Trophoblast cell (in vitro differentiated cells and primary cell): ENCODE data around the gene GJD3.

Experiments used
- DNase-seq, 2 donors: peaks; one replicate each; pipeline ENCODE4 v3.0.0-alpha.2; 2016
- H2AFZ ChIP-seq: 2 replicates; pipeline ENCODE4 v1.6.1; 2013; ENCODE audit warnings: low read length, moderate library complexity, mild to moderate bottlenecking; ENCODE audit not compliant: insufficient read depth, poor library complexity
- H2AK5ac ChIP-seq: 2 replicates; pipeline ENCODE4 v1.6.1; 2013; ENCODE audit warnings: mild to moderate bottlenecking, low read length
- H2BK120ac ChIP-seq: 2 replicates; pipeline ENCODE4 v1.6.1; 2013; ENCODE audit warnings: low read length, mild to moderate bottlenecking, moderate library complexity; ENCODE audit not compliant: insufficient read depth, poor library complexity
- H2BK12ac ChIP-seq: 2 replicates; pipeline ENCODE4 v1.6.1; 2013; ENCODE audit warnings: mild to moderate bottlenecking, low read length, moderate library complexity
- H2BK5ac ChIP-seq: 2 replicates; pipeline ENCODE4 v1.6.1; 2013; ENCODE audit warnings: low read length, low read depth, moderate library complexity, mild to moderate bottlenecking; ENCODE audit not compliant: poor library complexity
- H3K14ac ChIP-seq: 2 replicates; pipeline ENCODE4 v1.6.1; 2013; ENCODE audit warnings: mild to moderate bottlenecking, low read length
- H3K18ac ChIP-seq: 2 replicates; pipeline ENCODE4 v1.6.1; 2013; ENCODE audit warnings: mild to moderate bottlenecking, low read length
- H3K23ac ChIP-seq: 2 replicates; pipeline ENCODE4 v1.6.1; 2013; ENCODE audit warnings: low read length
- H3K27ac ChIP-seq: 2 replicates; pipeline ENCODE4 v1.5.1; 2013; ENCODE audit warnings: low read depth, mild to moderate bottlenecking, inconsistent platforms, low read length, moderate library complexity
- H3K27me3 ChIP-seq: 2 replicates; pipeline ENCODE4 v1.6.1; 2013; ENCODE audit warnings: inconsistent platforms, mild to moderate bottlenecking, low read length, moderate library complexity; ENCODE audit not compliant: insufficient read depth
- H3K36me3 ChIP-seq, 2 experiments: 1 replicate in 1 of 2; 2 replicates in 1 of 2; pipeline ENCODE4 v1.6.1; 2013; ENCODE audit warnings: low read length in 2 of 2, mild to moderate bottlenecking in 2 of 2, moderate library complexity in 1 of 2; ENCODE audit not compliant: insufficient read depth in 2 of 2, control insufficient read depth in 1 of 2
- H3K4ac ChIP-seq: 2 replicates; pipeline ENCODE4 v1.6.1; 2013; ENCODE audit warnings: low read depth, mild to moderate bottlenecking, low read length, moderate library complexity
- H3K4me1 ChIP-seq, 2 experiments: 1 replicate in 1 of 2; 2 replicates in 1 of 2; pipeline ENCODE4 v1.6.1; 2013; ENCODE audit warnings: low read length in 2 of 2, mild to moderate bottlenecking in 2 of 2, moderate library complexity in 1 of 2; ENCODE audit not compliant: insufficient read depth in 2 of 2, control insufficient read depth in 1 of 2
- H3K4me2 ChIP-seq: 2 replicates; pipeline ENCODE4 v1.6.1; 2013; ENCODE audit warnings: inconsistent platforms, mild to moderate bottlenecking, low read length, moderate library complexity
- H3K4me3 ChIP-seq: 2 replicates; pipeline ENCODE4 v1.5.1; 2013; ENCODE audit warnings: mild to moderate bottlenecking, low read depth, low read length, inconsistent platforms
- H3K79me1 ChIP-seq: one replicate; pipeline ENCODE4 v1.6.1; 2013; ENCODE audit warnings: low read length
- H3K79me2 ChIP-seq: 2 replicates; pipeline ENCODE4 v1.6.1; 2013; ENCODE audit warnings: low read length, mild to moderate bottlenecking; ENCODE audit not compliant: control insufficient read depth, insufficient read depth, poor library complexity
- H3K9ac ChIP-seq: 2 replicates; pipeline ENCODE4 v1.6.1; 2013; ENCODE audit warnings: mild to moderate bottlenecking, low read length
- H3K9me3 ChIP-seq: 2 replicates; pipeline ENCODE4 v1.6.1; 2013; ENCODE audit warnings: low read depth, mild to moderate bottlenecking, control low read depth, inconsistent platforms, low read length; ENCODE audit not compliant: insufficient read depth
- H4K12ac ChIP-seq: 2 replicates; pipeline ENCODE4 v1.6.1; 2013; ENCODE audit warnings: low read depth, mild to moderate bottlenecking, low read length, moderate library complexity
- H4K8ac ChIP-seq: 2 replicates; pipeline ENCODE4 v1.6.1; 2013; ENCODE audit warnings: low read depth, mild to moderate bottlenecking, low read length, moderate library complexity
- H4K91ac ChIP-seq: one replicate; pipeline ENCODE4 v1.6.1; 2013; ENCODE audit warnings: low read depth, mild to moderate bottlenecking, low read length, moderate library complexity
- WGBS: extraction: QIAGEN DNeasy Blood & Tissue Kit; methylation state at CpG from one replicate; pipeline ENCODE4 v1.1.7; 2013; ENCODE audit warnings: missing lambda C conversion rate; ENCODE audit not compliant: insufficient read length, insufficient coverage; ENCODE audit errors: extremely low coverage; 5-methylcytosine and 5-hydroxymethylcytosine counted together

The GJD3 gene

DNA sequence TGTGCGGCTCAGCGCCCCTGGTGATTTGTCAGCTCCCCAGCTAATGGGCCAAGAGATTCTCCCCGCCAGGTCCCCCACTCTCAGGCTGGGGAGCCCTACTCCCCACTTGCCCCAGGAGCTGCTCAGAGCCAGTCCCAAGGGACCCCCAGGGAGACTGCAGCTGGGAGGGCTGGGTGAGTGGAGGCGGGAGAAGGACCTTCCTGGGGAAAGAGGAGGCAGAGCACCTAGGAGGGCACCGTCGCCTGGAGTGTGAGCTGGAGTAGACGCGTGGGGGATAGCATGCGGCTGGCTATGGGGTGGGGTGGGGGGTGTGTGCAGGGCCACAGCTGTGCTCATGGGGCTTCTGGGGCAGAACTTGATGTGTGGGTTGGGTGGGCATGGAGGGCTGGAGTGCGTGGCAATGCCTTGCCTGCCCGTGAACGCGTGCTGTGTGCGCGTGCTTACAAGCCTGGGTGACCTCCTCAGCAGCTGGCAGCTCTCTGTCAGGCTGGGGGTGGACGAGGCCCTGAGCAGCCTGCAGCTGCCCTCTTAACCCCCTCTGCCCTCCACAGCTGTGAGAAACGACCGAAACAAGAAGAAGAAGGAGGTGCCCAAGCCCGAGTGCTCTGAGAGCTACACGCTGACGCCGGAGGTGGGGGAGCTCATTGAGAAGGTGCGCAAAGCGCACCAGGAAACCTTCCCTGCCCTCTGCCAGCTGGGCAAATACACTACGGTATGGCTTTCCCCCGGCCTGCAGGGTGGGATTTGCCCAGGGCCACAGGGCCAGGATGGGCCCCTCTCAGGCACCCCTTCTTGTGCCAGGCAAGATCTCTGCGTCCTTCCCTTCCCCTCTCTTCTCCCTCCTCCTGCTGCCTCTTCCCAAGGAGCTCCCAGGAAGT, 12.9 kb downstream of the GJD3 start:
- Histone ChIP-seq H2BK5ac (no peak overlapping the region), H3K4me2 (no peak overlapping the region), H4K91ac (no peak overlapping the region), H3K27ac (no peak overlapping the region), H4K12ac (no peak overlapping the region), H3K18ac (peak overlapping the region; percentile 16), H3K36me3 (peaks cover 54 to 57% of the 10 kb centered on the region in 2 experiments), H3K4me1 (peaks cover 10 to 21% of the 10 kb centered on the region in 2 experiments), H2AK5ac (no peak overlapping the region), H3K79me1 (no peaks in the 10 kb centered on the region), H3K23ac (no peak overlapping the region), H3K4me3 (no peak overlapping the region), H2BK120ac (no peak overlapping the region), H3K9me3 (no peaks in the 10 kb centered on the region), H3K27me3 (no peaks in the 10 kb centered on the region), H2AFZ (no peak overlapping the region), H2BK12ac (no peak overlapping the region), H3K79me2 (no peaks in the 10 kb centered on the region), H3K14ac (no peak overlapping the region), H4K8ac (no peak overlapping the region), H3K4ac (no peak overlapping the region), H3K9ac (no peak overlapping the region)
- WGBS, result no CpG with 5 or more reads among the region's 27 CpGs
- no peak for DNase-seq

DNA sequence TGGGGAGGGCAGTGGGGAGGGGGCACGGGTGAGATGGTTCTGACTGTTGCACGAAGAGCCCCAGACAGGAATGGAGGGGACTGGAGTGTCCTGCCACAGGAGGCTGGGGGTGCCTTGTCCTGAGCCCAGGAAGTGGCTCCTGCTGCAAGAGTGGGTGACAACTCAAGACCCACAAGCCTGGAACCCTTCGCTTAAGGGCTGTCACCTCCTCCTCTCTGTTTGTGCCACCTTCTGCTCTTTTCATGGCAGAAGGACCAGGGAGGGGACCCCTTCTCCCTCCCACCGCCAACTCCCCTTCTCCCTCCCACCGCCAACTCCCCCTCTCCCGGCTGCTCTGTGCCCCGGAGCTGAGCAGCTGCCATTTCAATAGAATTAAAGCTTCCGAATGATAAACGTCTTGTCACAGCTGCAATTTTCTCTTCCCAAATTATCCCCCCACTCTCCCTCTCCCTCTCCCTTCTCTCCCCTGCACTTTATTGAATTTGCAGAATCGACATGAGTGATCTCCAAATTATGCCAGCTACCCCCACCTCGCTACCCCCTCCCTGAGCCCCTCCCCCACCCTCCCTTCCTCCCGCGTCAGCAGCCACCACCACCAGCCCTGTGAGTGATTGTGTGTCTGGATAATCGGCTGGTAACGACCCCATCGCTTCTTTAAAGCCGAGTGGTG, 13.7 kb downstream of the GJD3 start:
- no peak overlapping the region for H4K12ac ChIP-seq
- no peak overlapping the region for H3K27ac ChIP-seq
- H2BK5ac ChIP-seq, result no peak overlapping the region
- H3K4me1 ChIP-seq, result peaks cover 13 to 27% of the 10 kb centered on the region in 2 experiments
- H3K4me3 ChIP-seq, result no peak overlapping the region
- no peak overlapping the region for H4K8ac ChIP-seq
- WGBS, result no CpG with 5 or more reads among the region's 17 CpGs
- no peak overlapping the region for H3K14ac ChIP-seq
- H2AK5ac ChIP-seq, result no peak overlapping the region
- peaks cover 49 to 52% of the 10 kb centered on the region in 2 experiments for H3K36me3 ChIP-seq
- no peak overlapping the region for H2BK12ac ChIP-seq
- no peak overlapping the region for H3K4ac ChIP-seq
- no peak for DNase-seq
- H4K91ac ChIP-seq, result no peak overlapping the region
- H3K18ac ChIP-seq, result no peak overlapping the region
- H3K23ac ChIP-seq, result no peak overlapping the region
- no peak overlapping the region for H3K4me2 ChIP-seq
- H3K27me3 ChIP-seq, result no peaks in the 10 kb centered on the region
- H3K79me2 ChIP-seq, result no peaks in the 10 kb centered on the region
- no peaks in the 10 kb centered on the region for H3K79me1 ChIP-seq
- H2BK120ac ChIP-seq, result no peak overlapping the region
- no peak overlapping the region for H3K9ac ChIP-seq
- H3K9me3 ChIP-seq, result no peaks in the 10 kb centered on the region
- no peak overlapping the region for H2AFZ ChIP-seq

DNA sequence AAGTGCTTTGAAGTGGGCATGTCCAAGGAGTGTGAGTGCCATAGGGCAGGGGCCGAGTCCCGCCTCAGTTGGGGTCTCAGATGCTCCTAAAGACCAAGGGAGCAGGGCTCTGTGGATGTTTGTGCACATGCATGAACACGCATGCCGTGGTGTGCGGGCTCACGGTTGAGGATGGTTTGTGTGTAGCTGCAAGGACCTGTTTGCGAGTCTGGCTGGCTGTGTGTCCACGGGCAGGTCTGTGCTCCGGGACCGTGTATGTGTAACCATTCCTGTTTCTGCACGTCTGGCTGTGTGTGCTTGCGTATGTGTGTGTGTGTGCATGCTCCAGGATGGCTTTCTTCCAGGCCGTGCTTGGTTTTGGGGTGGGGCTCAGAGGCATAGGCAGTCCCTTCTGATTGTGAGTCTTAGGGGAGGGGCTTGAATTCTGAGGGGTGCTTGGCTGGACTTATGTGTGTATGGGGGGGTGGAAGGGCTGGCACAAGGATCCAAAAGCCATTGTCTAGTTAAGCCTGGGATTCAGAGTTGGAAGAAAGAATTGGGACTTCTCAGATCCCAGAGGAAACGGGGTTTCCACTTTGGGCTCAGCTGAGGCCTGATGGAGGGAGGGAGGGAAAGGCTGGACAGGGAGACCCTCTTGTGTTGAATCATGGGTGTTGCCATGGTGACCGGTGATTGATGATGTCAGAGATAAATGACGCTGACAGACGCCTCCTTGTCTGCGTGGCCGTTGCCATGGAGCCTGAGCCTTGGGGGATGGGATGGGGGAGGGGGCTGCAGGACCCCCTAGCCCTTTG, 14.4 kb downstream of the GJD3 start:
- H3K9ac ChIP-seq, result no peak overlapping the region
- H3K14ac ChIP-seq, result no peak overlapping the region
- H2BK5ac ChIP-seq, result no peak overlapping the region
- no peak overlapping the region for H3K23ac ChIP-seq
- DNase-seq, result no peak
- no peaks in the 10 kb centered on the region for H3K27me3 ChIP-seq
- H4K8ac ChIP-seq, result no peak overlapping the region
- H3K36me3 ChIP-seq, result peaks cover 43 to 44% of the 10 kb centered on the region in 2 experiments
- no peaks in the 10 kb centered on the region for H3K9me3 ChIP-seq
- no peak overlapping the region for H2BK120ac ChIP-seq
- no peak overlapping the region for H3K4me2 ChIP-seq
- no peak overlapping the region for H3K18ac ChIP-seq
- no peak overlapping the region for H2AFZ ChIP-seq
- H3K79me2 ChIP-seq, result peaks cover 2% of the 10 kb centered on the region
- WGBS, result no CpG with 5 or more reads among the region's 19 CpGs
- H3K4me3 ChIP-seq, result no peak overlapping the region
- peaks cover 16 to 31% of the 10 kb centered on the region in 2 experiments for H3K4me1 ChIP-seq
- no peak overlapping the region for H3K4ac ChIP-seq
- no peak overlapping the region for H2AK5ac ChIP-seq
- H2BK12ac ChIP-seq, result no peak overlapping the region
- H3K79me1 ChIP-seq, result peaks cover 5% of the 10 kb centered on the region
- no peak overlapping the region for H4K91ac ChIP-seq
- H4K12ac ChIP-seq, result no peak overlapping the region
- H3K27ac ChIP-seq, result no peak overlapping the region

DNA sequence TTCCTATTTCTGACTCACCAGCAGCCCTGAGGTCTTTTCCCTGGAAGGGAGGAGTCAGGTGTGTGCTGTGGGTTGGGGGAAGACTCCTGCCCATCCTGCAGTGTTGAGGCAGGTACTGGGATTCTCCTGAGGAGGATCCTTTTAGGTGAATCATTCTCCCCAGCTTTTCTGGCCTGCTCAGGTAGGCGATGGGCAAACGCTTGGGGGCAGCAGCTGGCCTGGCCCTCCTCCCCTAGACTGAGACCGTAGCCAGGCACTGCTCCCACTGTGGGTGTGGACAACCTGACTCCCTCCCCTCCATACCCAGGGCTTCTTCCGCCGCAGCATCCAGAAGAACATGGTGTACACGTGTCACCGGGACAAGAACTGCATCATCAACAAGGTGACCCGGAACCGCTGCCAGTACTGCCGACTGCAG, 15.1 kb downstream of the GJD3 start:
- Histone ChIP-seq H3K9me3 (no peaks in the 10 kb centered on the region), H3K9ac (no peak overlapping the region), H4K91ac (no peak overlapping the region), H2BK120ac (no peak overlapping the region), H3K18ac (no peak overlapping the region), H3K27ac (no peak overlapping the region), H3K23ac (no peak overlapping the region), H2AFZ (no peak overlapping the region), H3K36me3 (peaks cover 40 to 43% of the 10 kb centered on the region in 2 experiments), H3K27me3 (no peaks in the 10 kb centered on the region), H2BK5ac (no peak overlapping the region), H3K4ac (no peak overlapping the region), H3K4me1 (peaks cover 22 to 36% of the 10 kb centered on the region in 2 experiments), H2BK12ac (no peak overlapping the region), H3K79me2 (peaks cover 2% of the 10 kb centered on the region), H3K79me1 (peaks cover 10% of the 10 kb centered on the region), H4K12ac (no peak overlapping the region), H2AK5ac (no peak overlapping the region), H3K4me3 (no peak overlapping the region), H3K14ac (no peak overlapping the region), H4K8ac (no peak overlapping the region), H3K4me2 (no peak overlapping the region)
- WGBS, result no CpG with 5 or more reads among the region's 10 CpGs
- DNase-seq, result peak; percentile 36 to 53
